Glutamatergic neuron (in vitro differentiated cells): ENCODE results near the gene STRIP1. TPM values are rescaled to one million over a fixed set of nuclear protein-coding genes. Genes with fewer than 3 reads are reported as not detected.

Experiments used
- DNase-seq: peaks from one replicate; pipeline ENCODE4 v3.0.0; 2022
- H3K27ac Mint-ChIP-seq: one replicate; pipeline ENCODE4 v1.8.0; 2020; ENCODE audit warnings: mild to moderate bottlenecking, mixed read lengths, inconsistent platforms; ENCODE audit not compliant: unreplicated experiment
- H3K27me3 Mint-ChIP-seq: one replicate; pipeline ENCODE4 v1.8.0; 2020; ENCODE audit warnings: mild to moderate bottlenecking, moderate library complexity, mixed read lengths, inconsistent platforms; ENCODE audit not compliant: unreplicated experiment
- H3K36me3 Mint-ChIP-seq: one replicate; pipeline ENCODE4 v1.8.0; 2020; ENCODE audit warnings: mild to moderate bottlenecking, mixed read lengths, inconsistent platforms; ENCODE audit not compliant: unreplicated experiment
- H3K4me1 Mint-ChIP-seq: one replicate; pipeline ENCODE4 v1.8.0; 2020; ENCODE audit warnings: mild to moderate bottlenecking, low read depth, mixed read lengths, inconsistent platforms; ENCODE audit not compliant: unreplicated experiment
- H3K4me3 Mint-ChIP-seq: one replicate; pipeline ENCODE4 v1.8.0; 2020; ENCODE audit warnings: mild to moderate bottlenecking, mixed read lengths, inconsistent platforms; ENCODE audit not compliant: unreplicated experiment
- H3K9me3 Mint-ChIP-seq: one replicate; pipeline ENCODE4 v1.8.0; 2020; ENCODE audit warnings: mild to moderate bottlenecking, moderate library complexity, mixed read lengths, inconsistent platforms; ENCODE audit not compliant: unreplicated experiment
- total RNA-seq: library from RNA; stranded (reverse); fragmentation: NEBNext Ultra II Directional; extraction: Animal tissue kit (Norgen Biotek cat#: 25700); gene quantifications from one replicate; pipeline ENCODE4 v1.2.1, GENCODE V29; 2021; ENCODE audit not compliant: unreplicated experiment
- TF ChIP-seq, protein P1 (sequence below): fragments of 200-600 bp; sonication (generic); IDR thresholded peaks from one replicate; pipeline ENCODE4 v1.5.0; 2021; ENCODE audit not compliant: partially characterized antibody, unreplicated experiment

The STRIP1 gene
- total RNA-seq, 1 donor from 2014 or later: 90.2 TPM

DNA sequence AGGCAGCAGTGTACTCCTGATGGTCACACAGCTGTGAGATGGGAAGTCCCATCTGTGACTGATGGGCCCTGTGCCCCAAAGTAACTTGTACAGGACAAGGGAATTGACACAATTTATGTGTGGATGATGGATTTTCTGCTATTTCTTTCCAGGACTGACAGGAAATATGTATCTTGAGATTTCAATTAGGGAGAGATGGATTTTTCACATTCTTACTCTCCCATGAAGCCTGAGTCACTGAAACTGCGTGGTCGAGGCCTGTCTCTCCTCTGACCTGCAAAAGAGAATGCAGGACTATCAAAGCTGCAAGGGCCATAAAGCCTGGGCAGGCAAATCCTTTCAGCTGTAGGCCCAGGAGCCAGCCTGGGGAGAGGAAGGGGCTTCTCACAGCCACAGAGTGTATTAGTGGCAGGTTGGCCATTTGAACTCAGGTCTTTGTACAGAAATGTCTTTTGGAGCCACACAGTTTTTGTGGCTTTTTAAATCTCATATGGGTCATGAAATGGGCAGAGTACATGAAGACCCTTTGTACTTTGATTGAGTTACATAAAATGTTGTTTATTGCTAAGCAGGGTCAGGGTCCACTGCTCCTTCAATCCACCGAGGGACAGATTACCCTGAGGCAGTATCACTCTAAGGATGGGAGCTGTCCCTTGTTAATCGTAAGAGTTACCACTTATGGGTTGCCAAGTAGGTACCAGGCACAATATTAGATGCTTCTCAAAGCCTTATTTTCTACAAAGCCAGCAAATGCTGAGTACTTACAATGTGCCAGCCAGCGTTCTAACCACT lies 21.3 kb downstream of the STRIP1 start:
- Mint-ChIP-seq H3K27ac (no peak overlapping the region), H3K9me3 (peaks cover 2% of the 10 kb centered on the region), H3K4me1 (peaks cover 8% of the 10 kb centered on the region), H3K4me3 (no peak overlapping the region), H3K36me3 (no peaks in the 10 kb centered on the region), H3K27me3 (no peaks in the 10 kb centered on the region)
- TF ChIP-seq, protein P1, sequence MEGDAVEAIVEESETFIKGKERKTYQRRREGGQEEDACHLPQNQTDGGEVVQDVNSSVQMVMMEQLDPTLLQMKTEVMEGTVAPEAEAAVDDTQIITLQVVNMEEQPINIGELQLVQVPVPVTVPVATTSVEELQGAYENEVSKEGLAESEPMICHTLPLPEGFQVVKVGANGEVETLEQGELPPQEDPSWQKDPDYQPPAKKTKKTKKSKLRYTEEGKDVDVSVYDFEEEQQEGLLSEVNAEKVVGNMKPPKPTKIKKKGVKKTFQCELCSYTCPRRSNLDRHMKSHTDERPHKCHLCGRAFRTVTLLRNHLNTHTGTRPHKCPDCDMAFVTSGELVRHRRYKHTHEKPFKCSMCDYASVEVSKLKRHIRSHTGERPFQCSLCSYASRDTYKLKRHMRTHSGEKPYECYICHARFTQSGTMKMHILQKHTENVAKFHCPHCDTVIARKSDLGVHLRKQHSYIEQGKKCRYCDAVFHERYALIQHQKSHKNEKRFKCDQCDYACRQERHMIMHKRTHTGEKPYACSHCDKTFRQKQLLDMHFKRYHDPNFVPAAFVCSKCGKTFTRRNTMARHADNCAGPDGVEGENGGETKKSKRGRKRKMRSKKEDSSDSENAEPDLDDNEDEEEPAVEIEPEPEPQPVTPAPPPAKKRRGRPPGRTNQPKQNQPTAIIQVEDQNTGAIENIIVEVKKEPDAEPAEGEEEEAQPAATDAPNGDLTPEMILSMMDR: no peak
- no peak for DNase-seq

DNA sequence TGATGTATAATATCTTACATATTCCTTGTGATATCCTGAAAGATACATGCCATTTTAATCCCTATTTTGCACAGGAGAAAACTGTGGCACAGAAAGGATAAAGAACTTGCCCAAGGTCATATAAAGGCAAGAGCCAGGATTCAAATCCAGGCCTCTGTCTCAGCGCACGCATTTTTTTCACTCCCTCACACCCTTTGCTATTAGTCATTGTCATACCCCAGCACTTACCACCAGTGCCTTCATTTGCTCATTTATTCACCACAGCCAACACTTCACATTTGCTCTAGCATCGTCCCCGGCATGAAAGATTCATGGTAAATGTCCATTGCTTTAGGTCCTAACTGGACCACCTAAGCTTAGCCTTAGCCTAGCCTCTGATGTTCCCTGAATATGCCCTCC lies 21.9 kb downstream of the STRIP1 start:
- DNase-seq: no peak
- H3K9me3 Mint-ChIP-seq: peaks cover 2% of the 10 kb centered on the region
- H3K4me1 Mint-ChIP-seq: peaks cover 10% of the 10 kb centered on the region
- H3K4me3 Mint-ChIP-seq: no peak overlapping the region
- TF ChIP-seq, protein P1: no peak
- no peaks in the 10 kb centered on the region for H3K27me3 Mint-ChIP-seq
- H3K27ac Mint-ChIP-seq: no peak overlapping the region
- H3K36me3 Mint-ChIP-seq: no peaks in the 10 kb centered on the region

DNA sequence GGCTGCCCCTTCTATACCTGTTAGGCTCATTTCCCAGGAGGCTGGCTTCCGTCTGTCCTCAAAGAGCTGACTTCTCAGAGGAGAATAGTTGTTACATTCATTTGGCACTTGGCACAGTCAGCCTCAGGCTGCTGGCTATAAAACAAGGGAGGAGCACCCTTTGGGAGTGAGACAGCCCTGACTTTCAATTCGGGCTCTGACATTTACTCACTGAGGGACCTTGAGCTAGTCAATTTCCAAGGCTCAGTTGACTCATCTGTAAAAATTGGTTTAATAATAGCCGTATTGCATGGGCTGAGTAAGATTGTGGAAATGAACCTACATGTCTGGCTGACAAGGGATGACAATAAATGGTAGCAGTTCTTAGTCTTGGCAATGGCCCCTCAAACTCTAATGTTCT lies 22.4 kb downstream of the STRIP1 start:
- no peak overlapping the region for H3K4me3 Mint-ChIP-seq
- H3K27me3 Mint-ChIP-seq: peaks cover 1% of the 10 kb centered on the region
- TF ChIP-seq, protein P1: no peak
- no peak overlapping the region for H3K27ac Mint-ChIP-seq
- peaks cover 11% of the 10 kb centered on the region for H3K4me1 Mint-ChIP-seq
- peaks cover 4% of the 10 kb centered on the region for H3K9me3 Mint-ChIP-seq
- no peak for DNase-seq
- peaks cover under 1% of the 10 kb centered on the region for H3K36me3 Mint-ChIP-seq

DNA sequence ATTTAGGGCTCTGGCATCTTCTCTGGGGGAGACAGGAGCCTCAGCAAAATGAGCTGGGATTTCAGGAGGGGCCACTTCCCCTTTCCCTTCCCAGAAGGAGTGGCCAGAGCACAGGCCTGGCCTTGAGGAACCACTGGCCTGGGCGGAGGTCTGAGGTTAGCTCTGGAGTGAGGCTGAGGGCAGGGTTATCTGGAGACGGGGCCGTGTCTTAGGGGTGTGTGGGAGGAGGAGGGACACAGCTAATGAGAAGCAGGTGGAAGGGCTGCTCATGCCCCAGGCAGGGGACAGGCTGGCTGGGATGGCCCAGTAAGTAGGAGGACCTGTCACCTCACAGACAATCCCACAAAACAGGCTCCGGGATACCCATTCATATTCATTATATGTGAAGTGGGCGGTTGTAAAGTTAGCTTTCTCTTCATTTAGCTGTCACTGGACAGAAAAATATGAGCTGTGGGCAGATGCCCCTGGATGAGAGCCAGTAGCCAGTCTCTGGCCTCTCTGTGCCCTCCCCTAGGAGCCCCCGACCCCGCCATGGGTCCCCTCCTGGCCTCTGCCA lies 23.6 kb downstream of the STRIP1 start:
- Mint-ChIP-seq H3K36me3 (peaks cover 8% of the 10 kb centered on the region), H3K27me3 (peaks cover 7% of the 10 kb centered on the region), H3K4me3 (no peak overlapping the region), H3K27ac (no peak overlapping the region), H3K4me1 (peaks cover 18% of the 10 kb centered on the region), H3K9me3 (peaks cover 10% of the 10 kb centered on the region)
- DNase-seq: no peak
- TF ChIP-seq, protein P1: no peak

DNA sequence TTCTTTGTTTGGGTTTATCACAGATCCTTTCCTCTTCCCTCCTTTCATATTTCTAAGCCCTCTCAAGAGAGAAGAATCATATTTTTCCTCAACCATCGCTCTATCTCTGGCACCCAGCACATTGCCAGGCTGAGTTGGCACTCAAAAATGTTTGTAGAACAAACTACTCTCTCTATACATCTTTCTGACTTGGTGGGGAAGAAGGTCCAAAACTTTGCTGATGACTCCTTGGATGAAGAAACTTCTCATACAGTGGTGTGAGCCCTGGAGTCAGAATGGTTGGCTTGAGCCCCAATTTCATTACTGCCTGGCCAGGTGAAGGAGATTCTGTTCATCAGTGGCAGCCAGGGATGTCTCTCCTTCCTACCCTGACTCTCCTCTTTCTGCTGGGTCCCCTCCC lies 24.2 kb downstream of the STRIP1 start:
- Mint-ChIP-seq H3K4me1 (peaks cover 18% of the 10 kb centered on the region), H3K27me3 (peaks cover 7% of the 10 kb centered on the region), H3K27ac (no peak overlapping the region), H3K4me3 (no peak overlapping the region), H3K9me3 (peaks cover 10% of the 10 kb centered on the region), H3K36me3 (peaks cover 8% of the 10 kb centered on the region)
- DNase-seq: no peak
- TF ChIP-seq, protein P1: no peak
